ENCODE measurements around the gene ASTL. TPM values are rescaled to one million over a fixed set of nuclear protein-coding genes. Genes with fewer than 3 reads are reported as not detected.
"Not testable (repeated sequence)": the region's sequence is repeated elsewhere in the genome, so short reads cannot be mapped to it uniquely, and the experiment has no call there.

Gene ASTL
- total RNA-seq, 2 experiments from 2014 or later = 0.49 TPM; not detected in 1

- ChIA-PET CTCF (ENCODE audit: unreplicated experiment) (no interaction called here), POLR2A (interaction anchor here (1.4 kb wide), 1 partner anchor 67 kb away, joined by 4 read pairs; no protein-coding TSS in a partner anchor)
- no peaks in the 10 kb centered on the region for H4K20me1 ChIP-seq (ENCODE audit: insufficient read depth, low read length)
- BruUV-seq (replicated peaks) = no TSS peak
- H2AFZ ChIP-seq (ENCODE audit: low read length) = no peak overlapping the region
- H3K27ac ChIP-seq (ENCODE audit: low read depth, low read length, poor library complexity, severe bottlenecking) = no peak overlapping the region
- intact Hi-C loops (cut with micrococcal nuclease; ENCODE audit: unreplicated experiment) = loop anchor here (1.0 kb wide), 1 partner anchor 11 kb away; no protein-coding TSS in a partner anchor
- TF ChIP-seq EZH2phosphoT487 (IDR thresholded peaks at IDR 0.05; ENCODE audit: borderline replicate concordance, low read depth, low read length) (no peak), CTCF (conservative IDR thresholded peaks at IDR 0.05; ENCODE audit: low read length) (no peak)
- no peak overlapping the region for H3K4me3 ChIP-seq (ENCODE audit: low read depth, low read length, poor library complexity, severe bottlenecking)
- no peak for DNase-seq (ENCODE audit: low spot score)
- no peak overlapping the region for H3K4me2 ChIP-seq (ENCODE audit: low read length)
- H3K79me2 ChIP-seq (ENCODE audit: insufficient read depth, low read depth, low read length) = no peaks in the 10 kb centered on the region
- H3K9me2 ChIP-seq (ENCODE audit: insufficient read depth, low read length) = no peaks in the 10 kb centered on the region
- H3K36me3 ChIP-seq (ENCODE audit: insufficient read depth, low read length) = no peaks in the 10 kb centered on the region
- no peaks in the 10 kb centered on the region for H3K4me1 ChIP-seq (ENCODE audit: insufficient read depth, low read length, poor library complexity, severe bottlenecking)
- H3K9me3 ChIP-seq (ENCODE audit: low read length) = no peaks in the 10 kb centered on the region
Observed at GRCh38 chr2:96085541-96086355, 52.6 kb downstream of the ASTL start.

- CTCF ChIA-PET (ENCODE audit: unreplicated experiment); H3K27ac ChIP-seq (ENCODE audit: low read depth, low read length, poor library complexity, severe bottlenecking); H3K4me1 ChIP-seq (ENCODE audit: insufficient read depth, low read length, poor library complexity, severe bottlenecking); H3K79me2 ChIP-seq (ENCODE audit: insufficient read depth, low read depth, low read length); DNase-seq (ENCODE audit: low spot score); H3K4me2 ChIP-seq (ENCODE audit: low read length); BruUV-seq (replicated peaks); intact Hi-C loops (cut with micrococcal nuclease; ENCODE audit: unreplicated experiment); POLR2A ChIA-PET; H3K9me2 ChIP-seq (ENCODE audit: insufficient read depth, low read length); H3K9me3 ChIP-seq (ENCODE audit: low read length); H3K4me3 ChIP-seq (ENCODE audit: low read depth, low read length, poor library complexity, severe bottlenecking); H3K36me3 ChIP-seq (ENCODE audit: insufficient read depth, low read length); H2AFZ ChIP-seq (ENCODE audit: low read length); H4K20me1 ChIP-seq (ENCODE audit: insufficient read depth, low read length): not testable (repeated sequence)
Observed at GRCh38 chr2:96084858-96085518, 53.3 kb downstream of the ASTL start.

GRCh38 chr2:96083989-96084857 lies 54.1 kb downstream of the ASTL start:
- no peak overlapping the region for H3K4me3 ChIP-seq (ENCODE audit: low read depth, low read length, poor library complexity, severe bottlenecking)
- POLR2A ChIA-PET = no interaction called here

More at GRCh38 chr2:96083989-96084857, 54.1 kb downstream of the ASTL start:
- Histone ChIP-seq H3K27ac (ENCODE audit: low read depth, low read length, poor library complexity, severe bottlenecking) (no peak overlapping the region), H3K4me2 (ENCODE audit: low read length) (no peak overlapping the region), H3K9me2 (ENCODE audit: insufficient read depth, low read length) (no peaks in the 10 kb centered on the region), H3K36me3 (ENCODE audit: insufficient read depth, low read length) (no peaks in the 10 kb centered on the region), H2AFZ (ENCODE audit: low read length) (no peak overlapping the region), H3K9me3 (ENCODE audit: low read length) (no peaks in the 10 kb centered on the region), H3K4me1 (ENCODE audit: insufficient read depth, low read length, poor library complexity, severe bottlenecking) (no peaks in the 10 kb centered on the region), H3K79me2 (ENCODE audit: insufficient read depth, low read depth, low read length) (no peaks in the 10 kb centered on the region), H4K20me1 (ENCODE audit: insufficient read depth, low read length) (no peaks in the 10 kb centered on the region)
- intact Hi-C loops (cut with micrococcal nuclease; ENCODE audit: unreplicated experiment) = no loop called here
- no TSS peak for BruUV-seq (replicated peaks)
- no peak for TF ChIP-seq CTCF (conservative IDR thresholded peaks at IDR 0.05; ENCODE audit: low read length)
- no peak for TF ChIP-seq EZH2phosphoT487 (IDR thresholded peaks at IDR 0.05; ENCODE audit: borderline replicate concordance, low read depth, low read length)
- DNase-seq (ENCODE audit: low spot score) = no peak
- CTCF ChIA-PET (ENCODE audit: unreplicated experiment) = no interaction called here
